Measurements from ENCODE around the gene MAPKAPK2.

DNA sequence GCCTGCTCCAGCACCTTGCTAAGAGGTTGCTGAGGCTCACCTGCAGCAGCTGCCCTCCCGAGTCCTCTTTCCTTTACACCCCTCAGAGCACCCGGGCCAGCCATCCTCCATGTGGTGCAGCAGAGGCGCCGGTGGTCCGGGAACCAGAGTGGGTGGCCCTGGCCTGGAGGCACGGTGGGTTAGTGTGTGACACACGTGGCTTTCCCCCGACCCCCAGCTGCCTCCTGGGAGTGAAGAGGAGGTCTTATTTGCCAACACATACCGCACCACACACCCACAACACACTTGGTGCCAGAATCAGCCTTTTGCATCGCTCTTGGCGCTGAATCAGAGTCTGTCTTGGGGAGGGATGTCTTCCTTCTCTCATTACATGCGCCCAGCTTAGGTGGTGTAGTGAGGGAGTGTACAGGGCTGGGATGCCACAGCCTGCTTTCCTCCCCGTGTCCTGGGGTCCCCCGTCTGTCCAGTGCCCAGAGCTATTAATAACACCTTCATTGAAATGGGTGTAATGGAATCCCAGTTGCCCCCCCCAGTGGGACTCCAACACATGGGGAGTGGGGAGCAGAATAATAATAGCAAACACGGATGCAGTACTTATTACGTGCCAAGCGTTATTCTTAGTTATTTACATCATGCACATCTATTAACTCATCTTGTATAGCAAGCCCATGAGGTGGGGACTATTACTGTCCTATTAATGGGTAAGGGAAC is 38.2 kb downstream of the MAPKAPK2 start:
- no peak for TF ChIP-seq POLR2AphosphoS5 (IDR thresholded peaks at IDR 0.05; ENCODE audit: low read depth, low read length)
- no peak for TF ChIP-seq MXI1 (IDR thresholded peaks at IDR 0.05; ENCODE audit: low read depth, low read length)
- TF ChIP-seq CTCF (IDR thresholded peaks at IDR 0.05), result no peak
- TF ChIP-seq EP300 (IDR thresholded peaks at IDR 0.05; ENCODE audit: borderline replicate concordance in 1 of 2, low read depth in 1 of 2, low read length in 1 of 2), result no peak
- TF ChIP-seq TAF1 (IDR thresholded peaks at IDR 0.05; ENCODE audit: borderline replicate concordance, low read depth, low read length), result no peak
- no peak for TF ChIP-seq NRF1 (IDR thresholded peaks at IDR 0.05; ENCODE audit: low read depth, low read length)
- no peak for TF ChIP-seq YY1 (IDR thresholded peaks at IDR 0.05; ENCODE audit: low read depth)
- no peak for TF ChIP-seq TCF12 (IDR thresholded peaks at IDR 0.05)
- TF ChIP-seq, protein P1, sequence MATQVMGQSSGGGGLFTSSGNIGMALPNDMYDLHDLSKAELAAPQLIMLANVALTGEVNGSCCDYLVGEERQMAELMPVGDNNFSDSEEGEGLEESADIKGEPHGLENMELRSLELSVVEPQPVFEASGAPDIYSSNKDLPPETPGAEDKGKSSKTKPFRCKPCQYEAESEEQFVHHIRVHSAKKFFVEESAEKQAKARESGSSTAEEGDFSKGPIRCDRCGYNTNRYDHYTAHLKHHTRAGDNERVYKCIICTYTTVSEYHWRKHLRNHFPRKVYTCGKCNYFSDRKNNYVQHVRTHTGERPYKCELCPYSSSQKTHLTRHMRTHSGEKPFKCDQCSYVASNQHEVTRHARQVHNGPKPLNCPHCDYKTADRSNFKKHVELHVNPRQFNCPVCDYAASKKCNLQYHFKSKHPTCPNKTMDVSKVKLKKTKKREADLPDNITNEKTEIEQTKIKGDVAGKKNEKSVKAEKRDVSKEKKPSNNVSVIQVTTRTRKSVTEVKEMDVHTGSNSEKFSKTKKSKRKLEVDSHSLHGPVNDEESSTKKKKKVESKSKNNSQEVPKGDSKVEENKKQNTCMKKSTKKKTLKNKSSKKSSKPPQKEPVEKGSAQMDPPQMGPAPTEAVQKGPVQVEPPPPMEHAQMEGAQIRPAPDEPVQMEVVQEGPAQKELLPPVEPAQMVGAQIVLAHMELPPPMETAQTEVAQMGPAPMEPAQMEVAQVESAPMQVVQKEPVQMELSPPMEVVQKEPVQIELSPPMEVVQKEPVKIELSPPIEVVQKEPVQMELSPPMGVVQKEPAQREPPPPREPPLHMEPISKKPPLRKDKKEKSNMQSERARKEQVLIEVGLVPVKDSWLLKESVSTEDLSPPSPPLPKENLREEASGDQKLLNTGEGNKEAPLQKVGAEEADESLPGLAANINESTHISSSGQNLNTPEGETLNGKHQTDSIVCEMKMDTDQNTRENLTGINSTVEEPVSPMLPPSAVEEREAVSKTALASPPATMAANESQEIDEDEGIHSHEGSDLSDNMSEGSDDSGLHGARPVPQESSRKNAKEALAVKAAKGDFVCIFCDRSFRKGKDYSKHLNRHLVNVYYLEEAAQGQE (IDR thresholded peaks at IDR 0.05; ENCODE audit: low read depth, low read length), result no peak
- TF ChIP-seq USF2 (IDR thresholded peaks at IDR 0.05; ENCODE audit: borderline replicate concordance, low read depth, low read length), result no peak
- TF ChIP-seq RAD21 (IDR thresholded peaks at IDR 0.05; ENCODE audit: low read length), result no peak
- TF ChIP-seq CHD2 (IDR thresholded peaks at IDR 0.05; ENCODE audit: low read length, partially characterized antibody), result no peak
- no peak for TF ChIP-seq GABPA (IDR thresholded peaks at IDR 0.05; ENCODE audit: low read depth)

Measured in SK-N-SH (cell line).